GM21529 (cell line): ENCODE results near the gene NDUFB2.
A peak's percentile ranks its signal among the peaks of the same experiment; 100 is the strongest.
"Not testable (repeated sequence)": the region's sequence is repeated elsewhere in the genome, so short reads cannot be mapped to it uniquely, and the experiment has no call there.

Source experiments
- ATAC-seq: cut with Tn5 transposase; IDR thresholded peaks from one replicate; pipeline ENCODE4 v1.9.1; 2021; ENCODE audit not compliant: unreplicated experiment

NDUFB2 gene

DNA sequence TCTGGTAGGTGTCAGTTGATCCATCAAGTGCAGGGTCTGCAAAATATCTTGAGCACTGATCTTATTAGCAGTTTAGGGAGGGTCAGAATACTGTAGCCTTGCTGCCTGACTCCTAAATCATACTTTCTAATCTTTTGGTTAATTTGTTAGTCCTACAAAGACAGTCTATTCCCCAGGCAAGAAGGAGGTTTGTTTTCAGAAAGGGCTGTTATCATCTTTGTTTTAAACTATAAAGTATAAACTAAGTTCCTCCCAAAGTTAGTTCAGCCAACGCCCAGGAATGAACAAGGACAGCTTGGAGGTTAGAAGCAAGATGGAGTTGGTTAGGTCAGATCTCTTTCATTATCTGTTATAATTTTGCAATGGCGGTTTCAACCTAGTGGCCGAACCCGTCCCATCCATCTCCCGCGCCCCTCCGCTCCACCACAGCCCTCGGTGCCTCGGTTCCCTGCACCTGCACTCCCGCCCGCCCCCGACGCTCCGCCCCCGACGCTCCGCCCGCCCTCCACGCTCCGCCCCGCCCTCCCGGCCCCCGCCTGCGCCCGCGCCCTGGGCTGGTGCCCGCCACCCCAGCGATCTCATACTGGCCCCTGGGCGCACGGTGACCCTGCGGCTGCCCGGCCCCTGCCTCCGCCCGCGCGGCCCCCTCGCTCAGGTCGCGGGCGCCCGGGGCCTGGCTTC, 24.0 kb upstream of the NDUFB2 start, which contains the start of gene ADCK2:
TSS of gene ADCK2 (plus strand) at position 564 of the 681 bp plus-strand sequence. CDS start 386 bp downstream, outside the sequence.
- peak; percentile 58 for ATAC-seq

DNA sequence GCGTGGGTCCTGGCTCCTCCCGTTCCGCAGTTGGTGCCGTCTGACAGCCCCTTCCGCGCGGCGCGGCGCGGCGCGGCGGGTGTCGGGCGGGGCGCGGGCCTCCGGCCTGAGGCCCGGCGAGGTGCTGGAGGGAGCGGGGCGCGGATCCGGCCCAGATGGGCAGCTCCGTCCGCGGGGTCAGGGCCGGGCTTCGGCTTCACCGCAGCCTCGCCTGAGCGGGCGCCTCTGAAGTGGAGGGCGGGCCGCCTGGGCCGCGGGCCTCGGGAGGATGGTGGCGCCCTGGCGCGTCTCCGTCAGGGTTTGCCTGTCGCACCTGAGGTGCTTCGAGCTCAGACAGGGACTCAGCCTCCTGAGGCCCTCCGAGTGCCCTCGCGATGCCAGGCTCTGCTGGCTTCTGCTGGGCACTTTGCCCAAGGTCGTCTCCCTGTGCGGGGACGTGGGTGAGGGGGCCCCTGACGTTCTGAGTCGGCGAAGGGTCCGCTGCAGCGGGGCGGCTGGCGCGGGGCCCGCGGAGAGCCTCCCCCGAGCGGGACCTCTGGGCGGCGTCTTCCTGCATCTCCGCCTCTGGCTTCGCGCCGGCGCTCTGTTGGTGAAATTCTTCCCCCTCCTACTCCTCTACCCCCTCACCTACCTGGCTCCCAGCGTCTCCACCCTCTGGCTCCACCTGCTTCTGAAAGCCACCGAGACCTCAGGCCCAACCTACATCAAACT, 23.3 kb upstream of the NDUFB2 start:
- ATAC-seq, result peak; percentile 43

DNA sequence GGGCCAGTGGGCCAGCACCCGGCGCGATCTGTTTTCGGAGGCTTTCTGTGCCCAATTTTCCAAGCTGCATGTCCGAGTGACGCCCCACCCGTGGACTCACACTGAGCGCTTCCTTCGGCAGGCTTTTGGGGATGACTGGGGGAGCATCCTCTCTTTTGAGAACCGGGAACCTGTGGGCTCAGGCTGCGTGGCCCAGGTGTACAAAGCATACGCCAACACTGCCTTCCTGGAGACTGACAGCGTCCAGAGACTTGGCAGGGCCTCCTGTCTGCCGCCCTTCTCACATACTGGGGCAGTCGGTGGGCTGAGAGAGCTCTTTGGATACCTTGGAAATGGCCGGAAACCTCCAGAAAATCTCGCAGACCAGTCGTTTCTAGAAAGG, 22.7 kb upstream of the NDUFB2 start:
- no peak for ATAC-seq

- ATAC-seq, result peak; percentile 29
Observed at GRCh38 chr7:140674356-140674800, 22.1 kb upstream of the NDUFB2 start.

DNA sequence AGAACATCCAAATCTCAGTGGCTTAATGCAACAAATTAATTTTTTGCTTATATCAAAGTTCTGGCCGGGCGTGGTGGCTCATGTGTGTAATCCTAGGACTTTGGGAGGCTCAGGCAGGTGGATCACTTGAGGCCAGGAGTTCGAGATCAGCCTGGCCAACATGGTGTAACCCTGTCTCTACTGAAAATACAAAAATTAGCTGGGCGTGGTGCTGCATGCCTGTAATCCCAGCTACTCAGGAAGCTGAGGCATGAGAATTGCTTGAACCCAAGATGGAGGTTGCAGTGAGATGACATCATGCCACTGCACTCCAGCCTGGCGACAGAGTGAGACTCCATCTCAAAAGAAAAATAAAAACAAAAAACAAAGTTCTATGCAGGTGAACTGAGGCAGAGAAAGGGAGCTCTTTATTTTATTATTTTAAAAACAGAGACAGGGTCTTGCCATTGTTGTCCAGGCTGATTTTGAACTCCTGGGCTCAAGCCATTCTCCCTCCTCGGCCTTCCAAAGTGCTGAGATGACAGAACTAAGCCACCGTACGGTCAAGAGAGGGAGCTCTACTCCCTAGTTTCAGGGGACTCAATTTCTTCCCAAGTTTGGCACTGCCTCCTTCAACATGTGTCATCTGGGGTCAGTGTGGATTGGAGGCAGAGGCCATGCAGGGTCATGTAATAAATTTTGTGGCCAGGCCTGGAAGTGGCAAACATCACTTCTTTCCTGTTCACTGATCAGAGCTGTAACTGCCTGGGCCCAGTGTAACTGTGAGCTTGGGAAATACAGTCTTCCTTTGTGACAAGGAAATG, 21.4 kb upstream of the NDUFB2 start:
- no peak for ATAC-seq

DNA sequence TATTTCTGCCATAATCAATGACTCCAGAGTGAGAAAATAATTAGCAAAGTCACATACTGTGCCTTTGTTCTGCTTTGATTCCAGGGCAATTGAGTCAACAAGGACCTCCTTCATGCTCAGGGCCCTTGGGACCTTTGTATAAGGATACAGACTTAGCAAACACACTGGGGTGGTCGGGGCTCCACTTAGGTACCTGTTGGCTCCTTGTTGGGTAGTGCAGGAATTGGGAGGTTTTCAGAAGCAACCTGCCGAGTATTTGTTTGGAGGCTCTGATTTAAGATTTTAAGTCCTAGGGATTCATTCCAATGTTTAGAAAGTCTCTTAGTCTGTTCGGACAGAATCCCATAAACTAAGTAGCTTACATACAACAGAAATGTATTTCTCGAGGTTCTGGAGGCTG, 20.8 kb upstream of the NDUFB2 start:
- ATAC-seq, result no peak

GRCh38 chr7:140676306-140676705, 20.2 kb upstream of the NDUFB2 start:
- ATAC-seq, result peak; percentile 49

GRCh38 chr7:140676956-140677355, 19.6 kb upstream of the NDUFB2 start:
- not testable (repeated sequence) for ATAC-seq

DNA sequence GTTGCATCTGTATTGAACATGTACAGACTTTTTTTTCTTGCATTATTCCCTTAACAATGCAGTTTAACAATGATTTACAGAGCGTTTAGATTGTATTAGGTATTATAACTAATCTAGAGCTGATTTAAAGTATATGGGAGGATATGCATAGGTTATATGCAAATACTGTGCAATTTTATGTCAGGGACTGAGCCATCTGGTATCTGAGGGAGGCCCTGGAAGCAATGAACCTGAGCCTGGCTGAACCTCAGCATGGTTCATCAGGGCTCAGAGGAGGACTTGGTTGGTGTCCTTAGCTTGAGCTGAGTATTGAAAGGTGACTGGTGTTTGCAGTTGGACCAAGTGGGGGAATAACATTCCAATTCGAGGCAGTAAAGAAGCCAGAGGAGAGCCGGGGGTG, 19.0 kb upstream of the NDUFB2 start:
- ATAC-seq, result no peak

- no peak for ATAC-seq
Observed at GRCh38 chr7:140678081-140678815, 18.3 kb upstream of the NDUFB2 start.

DNA sequence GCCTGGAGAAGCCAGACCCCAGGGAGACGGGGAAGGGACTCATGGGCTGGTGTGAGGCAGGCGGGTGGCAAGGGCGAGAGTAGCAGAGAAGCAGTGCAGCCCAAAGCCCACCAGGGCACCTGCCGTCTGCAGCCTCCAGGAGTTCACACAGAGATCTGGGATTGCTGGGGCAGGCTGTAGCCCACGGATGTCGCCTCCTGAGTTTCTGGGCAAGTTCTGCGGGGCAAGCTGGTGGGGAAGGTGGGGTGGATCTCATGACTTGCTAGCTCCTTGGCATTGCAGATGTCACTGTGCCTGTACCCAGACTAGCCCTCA, 17.7 kb upstream of the NDUFB2 start:
- ATAC-seq, result no peak

GRCh38 chr7:140679186-140679585, 17.3 kb upstream of the NDUFB2 start:
- no peak for ATAC-seq

DNA sequence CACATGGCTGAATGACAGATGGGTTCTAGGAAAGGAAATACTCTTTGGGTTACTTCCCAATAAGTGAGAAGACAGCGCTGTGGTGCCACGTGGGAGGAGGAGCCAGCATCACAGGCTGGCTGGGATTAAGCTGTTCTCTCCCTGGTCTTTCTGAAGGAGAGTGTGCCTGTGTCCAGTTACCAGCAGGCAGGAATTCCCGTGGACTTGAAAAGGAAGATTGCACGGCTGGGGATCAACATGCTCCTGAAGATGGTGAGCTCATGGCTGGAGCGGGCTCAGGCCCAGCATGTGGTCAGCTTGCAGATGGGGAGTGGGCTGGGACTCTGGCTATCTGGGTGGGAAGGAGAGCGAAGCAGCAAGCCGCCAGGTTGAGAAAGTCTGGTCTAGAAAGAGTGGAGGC, 15.6 kb upstream of the NDUFB2 start:
- ATAC-seq, result no peak

GRCh38 chr7:140681766-140682165, 14.7 kb upstream of the NDUFB2 start:
- ATAC-seq, result no peak

GRCh38 chr7:140683657-140684056, 12.9 kb upstream of the NDUFB2 start:
- no peak for ATAC-seq

- ATAC-seq, result no peak
Observed at GRCh38 chr7:140684066-140684950, 12.2 kb upstream of the NDUFB2 start.

- ATAC-seq, result no peak
Observed at GRCh38 chr7:140685407-140686087, 11.0 kb upstream of the NDUFB2 start.

DNA sequence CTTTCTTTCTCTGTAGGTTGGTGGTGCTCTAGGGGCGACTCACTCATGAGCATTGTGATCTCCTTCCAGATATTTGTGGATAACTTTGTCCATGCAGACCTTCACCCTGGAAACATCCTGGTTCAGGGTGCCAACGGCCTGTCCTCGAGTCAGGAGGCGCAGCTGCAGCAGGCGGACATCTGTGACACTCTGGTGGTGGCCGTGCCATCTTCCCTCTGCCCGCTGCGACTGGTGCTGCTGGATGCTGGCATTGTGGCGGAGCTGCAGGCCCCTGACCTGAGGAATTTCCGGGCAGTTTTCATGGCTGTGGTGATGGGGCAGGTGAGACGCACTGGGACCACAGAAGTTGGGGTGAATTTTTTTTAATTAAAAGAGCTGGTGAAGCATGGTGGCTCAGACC, 9.6 kb upstream of the NDUFB2 start:
- ATAC-seq, result no peak

DNA sequence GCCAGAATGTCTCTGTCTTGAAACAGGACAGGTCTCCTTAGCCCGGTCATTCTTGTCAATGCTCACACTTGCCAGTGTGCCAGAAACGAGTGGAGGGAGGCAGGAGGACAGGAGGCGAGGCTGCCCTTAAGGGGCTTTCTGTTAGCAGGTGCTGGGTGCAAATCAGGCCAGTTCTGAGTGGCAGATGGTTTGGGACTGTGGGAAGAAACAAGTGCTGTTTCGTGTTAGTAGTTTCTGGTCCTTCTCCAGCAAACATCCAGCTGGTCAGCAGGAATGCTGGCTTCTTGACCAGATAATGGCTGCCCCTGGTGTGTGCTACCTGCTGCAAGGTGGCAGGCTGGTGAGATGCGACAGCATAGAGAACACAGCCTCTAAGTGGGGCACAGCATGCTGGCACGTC, 8.2 kb upstream of the NDUFB2 start:
- no peak for ATAC-seq
